SK-N-SH (cell line): Measurements from ENCODE around the gene CD300C. TPM values are rescaled to one million over a fixed set of nuclear protein-coding genes. Genes with fewer than 3 reads are reported as not detected.

Experiments
- CTCF ChIA-PET: fragments of 300-600, 350-600 bp; formaldehyde crosslinking; extraction: SDS; loops from one replicate; lab custom pipeline; 2021; lab: Yijun Ruan, JAX
- POLR2A ChIA-PET: fragments of 350-600 bp; sonication (Branson Sonifier 250); formaldehyde crosslinking; extraction: SDS; loops from one replicate; lab custom pipeline; 2020; ENCODE audit warnings: antibody characterized with exemption, inconsistent platforms; lab: Yijun Ruan, JAX
- DNase-seq: peaks from one replicate; pipeline ENCODE4 v3.0.0; 2012
- H2AFZ ChIP-seq: fragments of 200-600 bp; sonication (generic); 2 replicates; pipeline ENCODE4 v1.8.1; 2016; ENCODE audit warnings: antibody characterized with exemption, mild to moderate bottlenecking, low read depth
- H3F3A ChIP-seq: fragments of 200-600 bp; sonication (generic); replicated peaks from 2 replicates; pipeline ENCODE3; 2016; ENCODE audit warnings: antibody characterized with exemption, mild to moderate bottlenecking; ENCODE audit not compliant: insufficient read depth
- H3K27ac ChIP-seq, 2 experiments: fragments of 200-500 bp in 1 of 2; fragments of 200-600 bp in 1 of 2; sonication (Bioruptor generic) in 1 of 2; sonication (generic), shearing (Covaris generic) in 1 of 2; 2 replicates each; pipeline versions ENCODE4 v1.5.1 to v1.6.1; 2014 to 2016; ENCODE audit warnings: low read depth in 2 of 2, inconsistent platforms in 1 of 2, low read length in 1 of 2, mild to moderate bottlenecking in 1 of 2, mixed read lengths in 1 of 2
- H3K27me3 ChIP-seq: fragments of 200-600 bp; sonication (generic), shearing (Covaris generic); 2 replicates; pipeline ENCODE4 v1.6.1; 2016; ENCODE audit warnings: mixed run types; ENCODE audit not compliant: insufficient read depth
- H3K36me3 ChIP-seq, 2 experiments: fragments of 200-500 bp in 1 of 2; fragments of 200-600 bp in 1 of 2; sonication (Bioruptor generic) in 1 of 2; sonication (generic) in 1 of 2; replicated peaks in 1 of 2; 2 replicates each; pipeline versions ENCODE3 to v1.5.1; 2014 to 2016; ENCODE audit warnings: low read length in 1 of 2, mild to moderate bottlenecking in 1 of 2; ENCODE audit not compliant: insufficient read depth in 2 of 2, control insufficient read depth in 1 of 2
- H3K4me1 ChIP-seq, 2 experiments: fragments of 200-500 bp in 1 of 2; fragments of 200-600 bp in 1 of 2; sonication (Bioruptor generic) in 1 of 2; sonication (generic), shearing (Covaris generic) in 1 of 2; 2 replicates each; pipeline versions ENCODE4 v1.5.1 to v1.6.1; 2014 to 2016; ENCODE audit warnings: low read depth in 1 of 2, low read length in 1 of 2, mixed run types in 1 of 2; ENCODE audit not compliant: insufficient read depth in 2 of 2, control insufficient read depth in 1 of 2
- H3K4me2 ChIP-seq: fragments of 200-600 bp; sonication (generic), shearing (Covaris generic); 2 replicates; pipeline ENCODE4 v1.6.1; 2017; ENCODE audit warnings: mixed run types
- H3K4me3 ChIP-seq, 2 experiments: fragments of 200-500 bp in 1 of 2; fragments of 200-600 bp in 1 of 2; sonication (Bioruptor generic) in 1 of 2; sonication (generic), shearing (Covaris generic) in 1 of 2; 2 replicates each; pipeline versions ENCODE4 v1.5.1 to v1.8.1; 2014 to 2016; ENCODE audit warnings: low read depth in 2 of 2, inconsistent platforms in 1 of 2, low read length in 1 of 2, mild to moderate bottlenecking in 1 of 2, mixed read lengths in 1 of 2, moderate library complexity in 1 of 2
- H3K79me2 ChIP-seq: fragments of 200-600 bp; sonication (generic); 2 replicates; pipeline ENCODE4 v1.8.1; 2017; ENCODE audit warnings: mild to moderate bottlenecking; ENCODE audit not compliant: insufficient read depth
- H3K9ac ChIP-seq: fragments of 200-600 bp; sonication (generic); 2 replicates; pipeline ENCODE4 v1.6.1; 2017; ENCODE audit warnings: mixed run types
- H3K9me2 ChIP-seq: fragments of 200-600 bp; sonication (generic); 2 replicates; pipeline ENCODE4 v1.6.1; 2017; ENCODE audit warnings: mixed run types
- H3K9me3 ChIP-seq: fragments of 200-600 bp; sonication (generic); 2 replicates; pipeline ENCODE4 v1.6.1; 2017; ENCODE audit warnings: mixed run types, mild to moderate bottlenecking, moderate library complexity
- H4K20me1 ChIP-seq: fragments of 200-600 bp; sonication (generic); 2 replicates; pipeline ENCODE4 v1.6.1; 2017; ENCODE audit warnings: mild to moderate bottlenecking, mixed run types; ENCODE audit not compliant: insufficient read depth
- CTCF ChIP-seq: fragments of 200-600 bp; sonication (generic); IDR thresholded peaks from 2 replicates; pipeline ENCODE4 v1.6.1; 2017; ENCODE audit warnings: antibody characterized with exemption, mild to moderate bottlenecking, moderate library complexity
- EP300 ChIP-seq, 2 experiments: IDR thresholded peaks; 2 replicates each; pipeline versions ENCODE4 v1.4.0 to v1.6.1; 2012; ENCODE audit warnings: borderline replicate concordance in 1 of 2, low read depth in 1 of 2, low read length in 1 of 2
- EZH2phosphoT487 ChIP-seq: fragments of 200-600 bp; sonication (generic); IDR thresholded peaks from 2 replicates; pipeline ENCODE4 v1.6.1; 2017; ENCODE audit warnings: low read depth, mixed run types, mild to moderate bottlenecking, antibody characterized with exemption, moderate library complexity, borderline replicate concordance
- FOXJ3 ChIP-seq: sonication (generic); formaldehyde crosslinking; IDR thresholded peaks from 2 replicates; pipeline ENCODE4 v1.5.1; 2020; ENCODE audit warnings: mild to moderate bottlenecking, missing genetic modification reagents
- FOXM1 ChIP-seq: IDR thresholded peaks from 2 replicates; pipeline ENCODE4 v1.4.0; 2012; ENCODE audit warnings: low read depth, mild to moderate bottlenecking
- JUND ChIP-seq: IDR thresholded peaks from 2 replicates; pipeline ENCODE4 v1.4.0; 2012
- MAX ChIP-seq: IDR thresholded peaks from 2 replicates; pipeline ENCODE4 v1.4.0; 2012; ENCODE audit warnings: low read depth
- MEF2A ChIP-seq: IDR thresholded peaks from 2 replicates; pipeline ENCODE4 v1.4.0; 2012; ENCODE audit warnings: low read depth, borderline replicate concordance
- MXI1 ChIP-seq: IDR thresholded peaks from 2 replicates; pipeline ENCODE4 v1.6.1; 2012; ENCODE audit warnings: mild to moderate bottlenecking, low read depth, low read length, improper control_type of control experiment
- NRF1 ChIP-seq: IDR thresholded peaks from 2 replicates; pipeline ENCODE4 v1.6.1; 2012; ENCODE audit warnings: low read depth, mild to moderate bottlenecking, low read length
- RCOR1 ChIP-seq: fragments of 150-350 bp; IDR thresholded peaks from 2 replicates; pipeline ENCODE4 v1.6.1; 2017; ENCODE audit warnings: antibody characterized with exemption, low read length
- TAF1 ChIP-seq: IDR thresholded peaks from 2 replicates; pipeline ENCODE4 v1.6.1; 2012; ENCODE audit warnings: low read depth, mild to moderate bottlenecking, low read length, moderate library complexity, borderline replicate concordance
- TCF12 ChIP-seq: IDR thresholded peaks from 2 replicates; pipeline ENCODE4 v1.4.0; 2012
- TEAD4 ChIP-seq: IDR thresholded peaks from 2 replicates; pipeline ENCODE4 v1.4.0; 2012; ENCODE audit warnings: mild to moderate bottlenecking, borderline replicate concordance; ENCODE audit not compliant: insufficient read depth
- USF2 ChIP-seq: fragments of 150-350 bp; IDR thresholded peaks from 2 replicates; pipeline ENCODE4 v1.6.1; 2017; ENCODE audit warnings: antibody characterized with exemption, low read length, low read depth, borderline replicate concordance
- YY1 ChIP-seq: IDR thresholded peaks from 2 replicates; pipeline ENCODE4 v1.4.0; 2012; ENCODE audit warnings: low read depth, mild to moderate bottlenecking
- ZBTB33 ChIP-seq: IDR thresholded peaks from 2 replicates; pipeline ENCODE4 v1.4.0; 2012; ENCODE audit warnings: low read depth, borderline replicate concordance
- WGBS: methylation state at CpG from one replicate; pipeline ENCODE4 v1.1.6; 2017; ENCODE audit warnings: low lambda C conversion rate; 5-methylcytosine and 5-hydroxymethylcytosine counted together
- polyA plus RNA-seq, 3 experiments: library from polyadenylated mRNA; depleted of rRNA; stranded (reverse); fragments of >200 nt; gene quantifications; 2 replicates each; pipeline ENCODE4 v1.2.3, GENCODE V29; 2012
- TF ChIP-seq, protein P1 (sequence below): fragments of 150-350 bp; IDR thresholded peaks from 2 replicates; pipeline ENCODE4 v1.6.1; 2016; ENCODE audit warnings: mild to moderate bottlenecking, low read depth, low read length
- TF ChIP-seq, protein P2 (sequence below): IDR thresholded peaks from 2 replicates; pipeline ENCODE4 v1.4.0; 2012; ENCODE audit warnings: low read depth, borderline replicate concordance

Gene CD300C
- polyA plus RNA-seq, 1 of the 3 experiments (the other 2 are of a cell fraction) = not detected

DNA sequence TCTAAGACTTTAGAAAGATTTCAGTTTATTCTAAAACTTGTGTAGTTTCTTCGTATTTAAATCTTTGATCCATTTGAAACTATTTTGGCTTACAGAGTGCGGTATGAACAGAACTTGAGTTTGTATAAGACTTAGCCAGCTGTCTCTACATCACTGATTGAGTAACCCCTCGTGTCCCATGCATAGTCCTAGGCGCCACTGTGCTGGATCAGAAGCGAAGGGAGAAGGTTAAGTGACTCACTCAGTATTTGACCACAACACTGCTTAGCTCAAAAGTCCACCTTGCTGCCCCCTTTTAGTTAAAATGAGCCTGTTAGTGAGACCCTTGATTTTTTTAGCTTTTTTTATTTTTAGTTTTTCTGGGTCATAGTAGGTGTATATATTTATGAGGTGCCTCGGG is 43.1 kb downstream of the CD300C start:
- no peaks in the 10 kb centered on the region for H3K79me2 ChIP-seq
- no peak for TF ChIP-seq ZBTB33
- TF ChIP-seq TAF1 = no peak
- TF ChIP-seq CTCF = no peak
- TF ChIP-seq, protein P1, sequence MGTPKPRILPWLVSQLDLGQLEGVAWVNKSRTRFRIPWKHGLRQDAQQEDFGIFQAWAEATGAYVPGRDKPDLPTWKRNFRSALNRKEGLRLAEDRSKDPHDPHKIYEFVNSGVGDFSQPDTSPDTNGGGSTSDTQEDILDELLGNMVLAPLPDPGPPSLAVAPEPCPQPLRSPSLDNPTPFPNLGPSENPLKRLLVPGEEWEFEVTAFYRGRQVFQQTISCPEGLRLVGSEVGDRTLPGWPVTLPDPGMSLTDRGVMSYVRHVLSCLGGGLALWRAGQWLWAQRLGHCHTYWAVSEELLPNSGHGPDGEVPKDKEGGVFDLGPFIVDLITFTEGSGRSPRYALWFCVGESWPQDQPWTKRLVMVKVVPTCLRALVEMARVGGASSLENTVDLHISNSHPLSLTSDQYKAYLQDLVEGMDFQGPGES = no peak
- TF ChIP-seq NRF1 = no peak
- TF ChIP-seq FOXM1 = no peak
- TF ChIP-seq USF2 = no peak
- no peak for TF ChIP-seq TEAD4
- TF ChIP-seq, protein P2, sequence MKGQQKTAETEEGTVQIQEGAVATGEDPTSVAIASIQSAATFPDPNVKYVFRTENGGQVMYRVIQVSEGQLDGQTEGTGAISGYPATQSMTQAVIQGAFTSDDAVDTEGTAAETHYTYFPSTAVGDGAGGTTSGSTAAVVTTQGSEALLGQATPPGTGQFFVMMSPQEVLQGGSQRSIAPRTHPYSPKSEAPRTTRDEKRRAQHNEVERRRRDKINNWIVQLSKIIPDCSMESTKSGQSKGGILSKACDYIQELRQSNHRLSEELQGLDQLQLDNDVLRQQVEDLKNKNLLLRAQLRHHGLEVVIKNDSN = no peak
- no peak for TF ChIP-seq EZH2phosphoT487
- no peak for TF ChIP-seq TCF12
- TF ChIP-seq EP300 (IDR thresholded peaks at IDR 0.05; ENCODE audit: borderline replicate concordance in 1 of 2, low read depth in 1 of 2, low read length in 1 of 2) = no peak
- TF ChIP-seq MAX = no peak
- TF ChIP-seq MEF2A = no peak
- TF ChIP-seq RCOR1 = no peak
- no peak for TF ChIP-seq YY1
- TF ChIP-seq JUND = no peak
- no peak for TF ChIP-seq FOXJ3
- no peak for TF ChIP-seq MXI1
- H3K4me3 ChIP-seq = no peak overlapping the region
- ChIA-PET CTCF (interaction anchor here (0.7 to 4.7 kb wide), 9 partner anchors 9 to 233 kb away, joined by 3 to 32 read pairs (median 4); partner anchors contain the start of gene GPR142), POLR2A (no interaction called here)
- no peaks in the 10 kb centered on the region for H4K20me1 ChIP-seq
- no peaks in the 10 kb centered on the region for H3F3A ChIP-seq
- H3K36me3 ChIP-seq = no peaks in the 10 kb centered on the region
- H3K9ac ChIP-seq = no peak overlapping the region
- H3K27ac ChIP-seq = no peak overlapping the region
- H3K4me2 ChIP-seq = no peak overlapping the region
- H3K9me3 ChIP-seq = 0 out of 2 replicates have a peak, but pooled peaks cover 5% of the 10 kb centered on the region
- no peaks in the 10 kb centered on the region for H3K9me2 ChIP-seq
- H3K27me3 ChIP-seq = no peaks in the 10 kb centered on the region
- DNase-seq = no peak
- 15% methylated on average over 6 of the region's 6 CpGs for WGBS
- H3K4me1 ChIP-seq = no peaks in the 10 kb centered on the region
- no peak overlapping the region for H2AFZ ChIP-seq
